Lower lobe of right lung (tissue), 2 donors: Measurements from ENCODE around the gene NKX2-4. TPM values are rescaled to one million over a fixed set of nuclear protein-coding genes. Genes with fewer than 3 reads are reported as not detected.

ENCODE experiments used
- ATAC-seq, 2 donors: fragments of 200-7000 bp; cut with Tn5 transposase; one replicate each; pipeline ENCODE4 v1.9.1; 2020 to 2022; ENCODE audit warnings: mild to moderate bottlenecking in 2 of 2, moderate library complexity in 2 of 2
- DNase-seq: peaks from one replicate; pipeline ENCODE4 v3.0.0-alpha.2; 2020
- H3K27ac ChIP-seq: fragments of 200-600 bp; one replicate; pipeline ENCODE4 v1.8.0; 2022
- H3K27me3 ChIP-seq: fragments of 200-600 bp; one replicate; pipeline ENCODE4 v1.8.0; 2022; ENCODE audit warnings: low read depth
- H3K36me3 ChIP-seq: fragments of 200-600 bp; one replicate; pipeline ENCODE4 v1.8.0; 2022; ENCODE audit warnings: mild to moderate bottlenecking
- H3K4me1 ChIP-seq: fragments of 200-600 bp; one replicate; pipeline ENCODE4 v1.8.0; 2022
- H3K4me3 ChIP-seq: fragments of 200-600 bp; one replicate; pipeline ENCODE4 v1.8.0; 2022; ENCODE audit warnings: mild to moderate bottlenecking
- H3K9me3 ChIP-seq: fragments of 200-600 bp; one replicate; pipeline ENCODE4 v1.8.0; 2022
- intact Hi-C: fragments of 100-400 bp; cut with DNase I; formaldehyde crosslinking; loops from one replicate; pipeline ENCODE4 v1.11.0; 2022
- total RNA-seq: library from RNA; stranded (reverse); fragmentation: NEBNext Ultra II Directional; extraction: Animal tissue kit (Norgen Biotek cat#: 25700); gene quantifications from one replicate; pipeline ENCODE4 v1.2.1, GENCODE V29; 2021
- TF ChIP-seq, protein P1 (sequence below): fragments of 200-600 bp; IDR thresholded peaks from one replicate; pipeline ENCODE4 v1.8.0; 2022; ENCODE audit warnings: antibody characterized with exemption, mild to moderate bottlenecking
- donor health status: DM: no; HTN: yes; CAD: no; lungs with severe emphysema.

Gene NKX2-4
- total RNA-seq, 1 donor from 2014 or later, result not detected

DNA sequence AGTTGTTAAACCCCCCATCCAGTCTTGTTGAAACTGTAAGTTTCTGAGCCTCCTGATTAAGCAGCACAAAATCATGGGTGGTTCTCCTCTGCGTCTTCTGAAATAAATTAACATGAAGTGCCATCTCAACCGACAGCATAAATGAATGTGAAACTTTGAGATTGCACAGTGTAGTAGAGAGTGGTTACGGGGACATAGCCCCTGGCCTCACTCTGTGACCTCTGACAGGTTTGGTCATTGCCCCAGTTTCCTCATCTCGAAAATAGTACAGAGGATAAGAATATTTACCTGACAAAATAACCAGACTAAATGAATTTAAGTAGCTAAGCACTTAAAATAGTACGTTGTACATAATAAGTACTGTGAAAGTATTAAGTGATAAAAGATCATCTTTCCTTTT lies 19.1 kb downstream of the NKX2-4 start:
- peaks cover 6% of the 10 kb centered on the region for H3K4me1 ChIP-seq
- no peak overlapping the region for H3K27ac ChIP-seq
- DNase-seq (no peak), ATAC-seq (no peak)
- H3K36me3 ChIP-seq, result peaks cover 54% of the 10 kb centered on the region
- no peaks in the 10 kb centered on the region for H3K27me3 ChIP-seq
- TF ChIP-seq, protein P1, sequence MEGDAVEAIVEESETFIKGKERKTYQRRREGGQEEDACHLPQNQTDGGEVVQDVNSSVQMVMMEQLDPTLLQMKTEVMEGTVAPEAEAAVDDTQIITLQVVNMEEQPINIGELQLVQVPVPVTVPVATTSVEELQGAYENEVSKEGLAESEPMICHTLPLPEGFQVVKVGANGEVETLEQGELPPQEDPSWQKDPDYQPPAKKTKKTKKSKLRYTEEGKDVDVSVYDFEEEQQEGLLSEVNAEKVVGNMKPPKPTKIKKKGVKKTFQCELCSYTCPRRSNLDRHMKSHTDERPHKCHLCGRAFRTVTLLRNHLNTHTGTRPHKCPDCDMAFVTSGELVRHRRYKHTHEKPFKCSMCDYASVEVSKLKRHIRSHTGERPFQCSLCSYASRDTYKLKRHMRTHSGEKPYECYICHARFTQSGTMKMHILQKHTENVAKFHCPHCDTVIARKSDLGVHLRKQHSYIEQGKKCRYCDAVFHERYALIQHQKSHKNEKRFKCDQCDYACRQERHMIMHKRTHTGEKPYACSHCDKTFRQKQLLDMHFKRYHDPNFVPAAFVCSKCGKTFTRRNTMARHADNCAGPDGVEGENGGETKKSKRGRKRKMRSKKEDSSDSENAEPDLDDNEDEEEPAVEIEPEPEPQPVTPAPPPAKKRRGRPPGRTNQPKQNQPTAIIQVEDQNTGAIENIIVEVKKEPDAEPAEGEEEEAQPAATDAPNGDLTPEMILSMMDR, result no peak
- intact Hi-C loops, result no loop called here
- H3K4me3 ChIP-seq, result no peak overlapping the region
- H3K9me3 ChIP-seq, result no peaks in the 10 kb centered on the region

DNA sequence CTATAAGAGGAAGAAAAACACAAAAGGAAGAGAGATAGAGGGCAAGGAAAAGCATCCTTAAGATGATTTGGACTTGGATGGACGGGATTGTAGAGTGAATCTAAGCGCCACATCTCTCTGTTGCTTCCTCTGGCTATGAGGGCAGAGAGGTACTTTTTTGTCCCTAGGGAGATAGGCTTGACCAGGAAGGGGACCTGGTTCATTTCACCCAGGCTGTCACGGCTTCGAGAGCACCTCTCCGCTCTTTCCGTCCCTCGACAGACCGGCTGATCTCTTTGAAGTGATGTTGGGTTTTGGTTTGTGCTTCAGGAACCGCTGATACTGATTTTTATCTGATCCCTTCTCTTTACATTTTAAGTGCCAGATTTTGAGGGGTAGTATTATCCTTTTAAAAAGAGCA lies 19.6 kb downstream of the NKX2-4 start:
- intact Hi-C loops, result no loop called here
- TF ChIP-seq, protein P1, result no peak
- peaks cover 49% of the 10 kb centered on the region for H3K36me3 ChIP-seq
- H3K27me3 ChIP-seq, result no peaks in the 10 kb centered on the region
- ATAC-seq (no peak), DNase-seq (no peak)
- no peaks in the 10 kb centered on the region for H3K9me3 ChIP-seq
- H3K4me1 ChIP-seq, result peaks cover 6% of the 10 kb centered on the region
- no peak overlapping the region for H3K4me3 ChIP-seq
- no peak overlapping the region for H3K27ac ChIP-seq

DNA sequence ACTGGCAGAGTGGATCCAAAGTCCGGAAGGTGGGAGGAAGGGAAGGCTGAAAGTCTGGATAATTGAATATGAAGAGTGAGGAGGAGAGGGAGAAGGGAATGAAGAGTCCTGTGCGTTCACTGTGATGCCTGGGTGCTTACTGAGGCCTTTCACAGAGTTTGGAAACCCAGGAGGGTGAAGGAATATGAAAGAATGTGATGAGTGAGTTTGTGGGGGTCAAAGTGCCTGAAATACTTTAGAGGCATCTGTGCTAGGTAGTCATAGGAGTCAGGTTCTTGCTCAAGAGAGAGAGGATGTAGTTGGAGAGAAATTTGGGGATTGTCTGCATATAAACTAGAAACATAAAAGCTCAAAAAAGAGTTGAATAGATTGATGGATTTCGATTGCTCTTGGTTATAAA lies 20.7 kb downstream of the NKX2-4 start:
- H3K9me3 ChIP-seq, result no peaks in the 10 kb centered on the region
- ATAC-seq (no peak), DNase-seq (no peak)
- intact Hi-C loops, result no loop called here
- TF ChIP-seq, protein P1, result no peak
- no peak overlapping the region for H3K4me3 ChIP-seq
- H3K27me3 ChIP-seq, result no peaks in the 10 kb centered on the region
- peaks cover 39% of the 10 kb centered on the region for H3K36me3 ChIP-seq
- peaks cover 6% of the 10 kb centered on the region for H3K4me1 ChIP-seq
- no peak overlapping the region for H3K27ac ChIP-seq

DNA sequence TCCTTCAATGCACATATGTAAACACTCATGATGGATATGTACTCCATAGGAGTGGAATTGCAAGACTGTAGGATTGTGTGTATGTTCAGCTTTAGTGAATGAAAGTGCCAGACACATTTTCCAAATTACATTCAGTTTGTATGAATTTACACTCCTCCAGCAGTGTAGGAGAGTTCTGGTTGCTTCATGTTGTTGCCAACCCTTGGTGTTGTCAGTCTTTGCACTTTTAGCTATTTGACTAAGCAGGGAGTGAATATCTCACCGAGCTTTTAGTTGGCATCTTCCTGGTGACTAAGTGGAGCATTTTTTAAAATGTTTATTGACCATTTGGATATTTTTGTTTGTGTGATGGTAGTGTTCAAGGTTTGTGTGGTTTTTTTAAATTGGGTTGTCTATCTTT lies 23.9 kb downstream of the NKX2-4 start:
- no peak for DNase-seq
- no peak for ATAC-seq
- TF ChIP-seq, protein P1, result no peak
- Histone ChIP-seq H3K4me3 (no peak overlapping the region), H3K4me1 (peaks cover 6% of the 10 kb centered on the region), H3K36me3 (peaks cover 52% of the 10 kb centered on the region), H3K27ac (no peak overlapping the region), H3K9me3 (no peaks in the 10 kb centered on the region), H3K27me3 (no peaks in the 10 kb centered on the region)
- intact Hi-C loops, result no loop called here

DNA sequence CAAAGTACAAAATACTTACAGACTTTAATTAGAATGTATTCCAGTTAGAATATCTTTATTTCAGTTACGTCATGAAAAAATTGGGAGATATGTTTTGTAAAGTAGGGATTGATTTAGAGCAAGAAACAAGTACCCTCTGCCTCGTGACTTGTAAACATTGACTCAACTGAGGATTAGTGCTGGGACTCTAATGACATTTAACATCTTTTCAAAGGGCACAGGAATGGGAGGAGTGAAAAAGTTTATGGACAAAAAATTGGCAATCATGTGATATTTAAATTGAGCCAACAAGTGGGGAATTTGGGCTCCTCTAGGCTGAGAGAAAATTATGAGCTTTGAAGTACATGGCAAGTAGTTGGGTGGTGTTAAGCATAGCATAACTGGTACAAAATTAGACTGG lies 25.3 kb downstream of the NKX2-4 start:
- ATAC-seq (no peak), DNase-seq (no peak)
- Histone ChIP-seq H3K27me3 (no peaks in the 10 kb centered on the region), H3K4me1 (peaks cover 6% of the 10 kb centered on the region), H3K4me3 (no peak overlapping the region), H3K36me3 (peaks cover 56% of the 10 kb centered on the region), H3K27ac (no peak overlapping the region), H3K9me3 (no peaks in the 10 kb centered on the region)
- TF ChIP-seq, protein P1, result no peak
- intact Hi-C loops, result no loop called here

DNA sequence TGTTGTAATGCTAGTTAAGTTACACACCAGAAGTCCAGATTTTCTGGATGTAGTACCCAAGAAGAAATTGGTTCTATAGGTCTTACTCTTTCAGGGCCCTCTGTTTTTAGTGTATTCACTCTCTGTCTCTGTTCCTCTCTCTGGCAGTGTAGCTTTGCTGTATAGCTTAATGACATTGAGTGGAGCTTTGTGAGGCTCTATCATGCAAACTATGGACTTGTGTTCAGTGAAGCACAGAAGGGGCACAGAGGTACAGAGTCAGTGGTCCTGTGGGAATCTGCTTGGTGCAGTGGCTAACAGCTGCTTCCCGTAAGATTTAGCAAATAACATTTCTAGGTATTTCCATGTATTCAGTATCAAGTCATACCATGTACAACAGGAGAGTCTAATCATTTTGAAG lies 26.1 kb downstream of the NKX2-4 start:
- Histone ChIP-seq H3K27me3 (no peaks in the 10 kb centered on the region), H3K36me3 (peaks cover 56% of the 10 kb centered on the region), H3K4me3 (no peak overlapping the region), H3K27ac (no peak overlapping the region), H3K4me1 (peaks cover 6% of the 10 kb centered on the region), H3K9me3 (no peaks in the 10 kb centered on the region)
- DNase-seq, result no peak
- intact Hi-C loops, result no loop called here
- no peak for ATAC-seq
- TF ChIP-seq, protein P1, result no peak
